ENCODE measurements around the gene TMPRSS11A. TPM values are rescaled to one million over a fixed set of nuclear protein-coding genes. Genes with fewer than 3 reads are reported as not detected.

Gene TMPRSS11A
- total RNA-seq, 2 donors from 2014 or later, result not detected

DNA sequence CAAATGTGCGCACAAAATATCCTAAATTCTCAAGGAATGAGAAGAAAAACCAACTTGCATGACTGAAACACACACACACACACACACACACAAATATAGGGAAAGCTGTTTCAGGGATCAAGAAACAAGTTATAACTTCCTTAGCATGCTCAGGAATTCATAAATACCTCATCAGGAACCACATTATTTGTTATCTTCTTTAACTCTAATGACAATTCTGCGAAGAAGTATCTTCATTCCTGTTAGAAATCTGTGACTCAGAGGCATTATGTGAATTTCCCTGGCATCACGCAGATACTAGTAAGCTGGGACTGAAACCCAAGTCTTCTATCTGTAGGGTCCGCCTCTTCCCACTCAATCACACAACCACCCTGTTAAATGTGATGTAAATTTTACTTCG, 30.3 kb downstream of the TMPRSS11A start:
- H3K9me3 Mint-ChIP-seq, result peaks cover under 1% of the 10 kb centered on the region
- no peak overlapping the region for H3K27ac Mint-ChIP-seq
- no peaks in the 10 kb centered on the region for H3K4me1 Mint-ChIP-seq (ENCODE audit: low read depth in 2 of 2)
- H3K4me3 Mint-ChIP-seq, result no peak overlapping the region
- no peak for DNase-seq (ENCODE audit: low spot score)
- no peak for ATAC-seq
- no peaks in the 10 kb centered on the region for H3K36me3 Mint-ChIP-seq
- H3K27me3 Mint-ChIP-seq, result peaks cover 4 to 7% of the 10 kb centered on the region in 2 donors

DNA sequence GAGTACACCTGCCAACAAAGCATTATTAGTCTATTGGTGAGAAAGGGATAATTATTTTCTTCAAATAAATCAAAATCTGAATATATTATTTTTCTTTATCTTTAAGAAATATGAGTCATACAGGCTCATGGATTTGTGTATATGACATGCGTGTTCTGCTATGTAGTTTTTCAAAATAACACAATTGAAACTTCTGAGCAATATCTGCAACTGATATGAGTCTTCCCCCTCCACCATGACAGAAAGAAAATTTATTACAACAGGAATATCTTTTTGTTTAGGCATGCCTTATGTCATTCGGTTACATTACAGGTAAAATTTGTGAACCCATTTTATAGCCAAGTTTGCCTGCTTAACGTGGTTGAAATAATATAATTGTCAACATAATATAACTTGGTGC, 32.0 kb downstream of the TMPRSS11A start:
- no peaks in the 10 kb centered on the region for H3K4me1 Mint-ChIP-seq (ENCODE audit: low read depth in 2 of 2)
- DNase-seq (ENCODE audit: low spot score), result no peak
- H3K36me3 Mint-ChIP-seq, result no peaks in the 10 kb centered on the region
- H3K9me3 Mint-ChIP-seq, result no peaks in the 10 kb centered on the region
- peaks cover 2 to 7% of the 10 kb centered on the region in 2 donors for H3K27me3 Mint-ChIP-seq
- ATAC-seq, result no peak
- no peak overlapping the region for H3K4me3 Mint-ChIP-seq
- no peak overlapping the region for H3K27ac Mint-ChIP-seq

DNA sequence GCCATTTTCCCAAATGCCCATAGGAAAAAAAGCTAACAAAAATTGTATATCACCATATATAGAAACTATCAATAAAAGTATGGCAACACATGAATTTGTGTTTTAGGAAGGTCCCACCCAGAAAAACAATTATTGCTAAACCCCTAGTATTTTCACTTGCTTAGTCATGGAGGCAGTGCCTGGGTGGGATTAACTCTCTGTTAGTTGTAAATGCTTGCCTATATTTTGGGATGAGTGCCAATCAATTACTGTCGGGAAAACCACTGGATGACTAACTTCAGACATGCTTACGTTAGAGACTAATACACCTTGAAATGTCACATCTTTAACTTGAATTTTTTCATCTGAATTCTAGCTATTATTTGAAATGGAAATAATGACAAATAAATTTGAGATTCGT, 33.9 kb downstream of the TMPRSS11A start:
- no peak overlapping the region for H3K27ac Mint-ChIP-seq
- H3K27me3 Mint-ChIP-seq, result peaks cover 0 to 7% of the 10 kb centered on the region in 2 donors
- DNase-seq (ENCODE audit: low spot score) (no peak), ATAC-seq (no peak)
- H3K9me3 Mint-ChIP-seq, result no peaks in the 10 kb centered on the region
- H3K4me3 Mint-ChIP-seq, result no peak overlapping the region
- H3K4me1 Mint-ChIP-seq (ENCODE audit: low read depth in 2 of 2), result no peaks in the 10 kb centered on the region
- no peaks in the 10 kb centered on the region for H3K36me3 Mint-ChIP-seq

DNA sequence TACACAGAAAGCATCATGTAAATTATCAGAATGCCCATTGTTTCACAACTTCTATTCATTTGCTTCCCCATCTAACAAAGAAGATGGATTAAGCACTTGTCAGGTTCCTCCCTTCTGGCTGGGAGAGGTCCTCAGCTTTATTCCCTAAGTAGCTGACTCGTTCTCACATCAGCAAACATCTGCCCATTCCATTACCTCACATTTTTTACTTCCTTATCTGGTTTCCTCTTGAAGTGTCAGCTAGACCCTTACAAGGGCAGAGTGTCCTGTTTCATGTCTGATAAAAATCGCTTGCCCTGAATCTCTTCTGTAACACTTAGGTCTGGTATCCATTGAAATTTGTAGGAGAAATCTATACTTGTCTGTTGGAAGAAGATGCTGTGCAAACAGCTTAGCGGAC, 34.7 kb downstream of the TMPRSS11A start:
- Mint-ChIP-seq H3K4me1 (ENCODE audit: low read depth in 2 of 2) (no peaks in the 10 kb centered on the region), H3K4me3 (no peak overlapping the region), H3K36me3 (no peaks in the 10 kb centered on the region), H3K27ac (no peak overlapping the region), H3K27me3 (peaks cover 0 to 1% of the 10 kb centered on the region in 2 donors), H3K9me3 (no peaks in the 10 kb centered on the region)
- ATAC-seq (no peak), DNase-seq (ENCODE audit: low spot score) (no peak)

DNA sequence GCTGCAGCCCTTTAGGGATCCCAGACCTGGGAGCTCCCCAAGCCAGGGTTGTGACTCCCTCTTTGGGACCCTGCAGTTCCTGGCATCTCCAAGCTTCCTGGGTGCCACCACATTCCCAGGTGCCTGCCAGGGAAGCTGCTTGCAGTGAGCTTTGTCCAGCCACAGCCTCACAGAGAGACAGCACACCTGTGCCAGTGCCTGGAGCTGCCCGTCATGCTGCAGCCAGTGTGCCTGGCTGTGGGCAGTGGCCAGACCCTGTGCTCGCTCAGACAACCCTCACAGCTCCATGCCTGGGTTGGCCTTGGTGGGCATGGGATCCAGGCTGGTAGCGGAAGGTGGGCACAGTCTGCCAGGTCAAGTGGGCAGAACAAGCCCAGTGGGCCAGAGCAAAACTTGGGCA, 36.0 kb downstream of the TMPRSS11A start:
- Mint-ChIP-seq H3K4me1 (ENCODE audit: low read depth in 2 of 2) (no peaks in the 10 kb centered on the region), H3K27me3 (no peaks in the 10 kb centered on the region), H3K27ac (no peak overlapping the region), H3K36me3 (no peaks in the 10 kb centered on the region), H3K4me3 (no peak overlapping the region), H3K9me3 (no peaks in the 10 kb centered on the region)
- ATAC-seq, result no peak
- no peak for DNase-seq (ENCODE audit: low spot score)

DNA sequence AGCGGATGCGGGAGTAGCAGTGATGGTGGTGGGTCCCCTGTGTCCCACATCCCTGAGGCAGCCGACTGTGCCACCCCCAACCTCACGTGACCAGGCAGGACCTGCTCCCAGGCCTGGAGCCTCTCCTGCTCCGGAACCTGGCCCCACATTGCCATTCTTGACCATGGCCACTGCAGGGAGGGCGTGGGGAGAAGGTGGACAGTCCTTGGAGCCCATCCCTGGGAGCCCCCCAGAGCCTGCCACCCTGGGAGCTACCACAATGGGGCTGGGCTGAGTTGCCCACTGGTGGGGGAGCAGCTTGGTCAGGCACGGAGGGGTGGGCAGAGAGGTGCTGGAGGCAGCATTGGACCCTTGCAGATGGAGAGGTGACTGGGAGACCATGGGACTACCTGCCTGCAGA, 36.8 kb downstream of the TMPRSS11A start:
- Mint-ChIP-seq H3K36me3 (no peaks in the 10 kb centered on the region), H3K4me3 (no peak overlapping the region), H3K4me1 (ENCODE audit: low read depth in 2 of 2) (no peaks in the 10 kb centered on the region), H3K27ac (no peak overlapping the region), H3K9me3 (no peaks in the 10 kb centered on the region), H3K27me3 (no peaks in the 10 kb centered on the region)
- DNase-seq (ENCODE audit: low spot score) (no peak), ATAC-seq (peak in 1 of 2 donors; percentile 33)

DNA sequence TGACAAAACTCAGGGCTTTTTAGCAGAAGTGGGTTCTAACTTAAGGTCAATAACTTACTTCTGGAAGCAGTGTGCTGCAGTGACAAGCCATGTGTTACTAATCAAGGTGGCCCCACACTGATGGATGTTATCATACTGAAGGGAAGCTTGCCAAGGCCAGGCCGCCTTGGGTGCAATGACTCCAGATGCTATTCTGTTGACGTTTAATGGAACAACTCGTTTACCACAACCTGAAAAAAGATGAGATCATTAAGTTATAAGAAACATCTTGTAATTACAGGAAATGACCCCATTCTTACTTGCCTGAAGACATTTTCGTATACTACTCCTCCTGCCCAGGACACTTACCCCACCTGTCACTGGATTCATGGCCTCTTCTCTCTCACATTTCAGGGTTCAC, 40.6 kb downstream of the TMPRSS11A start:
- no peak for ATAC-seq
- Mint-ChIP-seq H3K4me1 (ENCODE audit: low read depth in 2 of 2) (no peaks in the 10 kb centered on the region), H3K9me3 (no peaks in the 10 kb centered on the region), H3K36me3 (no peaks in the 10 kb centered on the region), H3K4me3 (no peak overlapping the region), H3K27ac (no peak overlapping the region), H3K27me3 (peaks cover 3 to 9% of the 10 kb centered on the region in 2 donors)
- DNase-seq (ENCODE audit: low spot score), result no peak

DNA sequence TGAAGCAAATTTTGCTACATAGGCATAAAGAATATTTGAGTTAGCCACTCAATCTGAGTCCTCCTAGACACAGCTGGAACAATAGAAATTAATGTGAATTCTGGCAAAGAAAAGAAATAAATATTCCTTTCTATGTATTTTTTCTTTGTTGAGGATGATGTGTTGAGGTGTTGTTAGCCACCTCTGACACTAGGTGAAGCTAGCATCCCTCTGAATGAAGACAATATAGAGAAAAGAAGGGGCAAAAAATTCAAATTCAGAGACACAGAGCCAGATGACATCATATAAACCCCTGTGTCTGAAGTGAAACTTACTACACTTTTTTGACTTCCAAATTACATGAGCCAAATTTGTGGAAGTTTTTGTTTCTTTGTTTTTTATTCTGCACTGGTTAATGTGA, 44.9 kb downstream of the TMPRSS11A start:
- no peaks in the 10 kb centered on the region for H3K4me1 Mint-ChIP-seq (ENCODE audit: low read depth in 2 of 2)
- DNase-seq (ENCODE audit: low spot score), result no peak
- ATAC-seq, result no peak
- no peaks in the 10 kb centered on the region for H3K36me3 Mint-ChIP-seq
- H3K9me3 Mint-ChIP-seq, result no peaks in the 10 kb centered on the region
- H3K4me3 Mint-ChIP-seq, result no peak overlapping the region
- no peak overlapping the region for H3K27ac Mint-ChIP-seq
- peaks cover 5 to 24% of the 10 kb centered on the region in 2 donors for H3K27me3 Mint-ChIP-seq

DNA sequence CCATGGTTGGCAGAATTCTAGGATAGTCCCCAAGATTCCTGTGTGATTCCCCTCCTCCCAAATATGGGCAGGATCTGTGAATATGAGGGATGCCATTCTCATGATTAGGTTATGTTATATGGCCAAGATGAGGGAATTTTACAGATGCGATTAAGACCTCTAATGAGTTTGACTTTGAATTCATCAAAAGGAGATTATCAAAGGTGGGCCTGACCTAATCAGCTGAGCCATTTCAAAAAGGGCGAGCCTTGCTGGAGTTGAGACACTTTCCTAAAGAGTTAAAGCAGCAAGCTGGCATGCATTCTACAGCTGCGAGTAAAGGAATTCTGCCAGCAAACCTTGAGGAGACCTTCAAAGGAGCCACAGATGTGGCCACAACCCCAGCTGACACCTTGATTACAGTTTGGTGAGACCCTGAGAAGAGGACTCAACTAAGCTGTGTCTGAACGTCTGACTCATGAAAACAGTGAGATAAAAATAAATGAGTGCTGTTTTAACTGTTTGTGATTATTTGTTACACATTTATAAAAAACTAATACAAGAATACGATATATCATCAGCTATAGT, 47.8 kb downstream of the TMPRSS11A start:
- Mint-ChIP-seq H3K27ac (no peak overlapping the region), H3K36me3 (no peaks in the 10 kb centered on the region), H3K9me3 (no peaks in the 10 kb centered on the region), H3K4me3 (no peak overlapping the region), H3K27me3 (peaks cover 5 to 32% of the 10 kb centered on the region in 2 donors), H3K4me1 (ENCODE audit: low read depth in 2 of 2) (no peaks in the 10 kb centered on the region)
- no peak for ATAC-seq
- DNase-seq (ENCODE audit: low spot score), result no peak

DNA sequence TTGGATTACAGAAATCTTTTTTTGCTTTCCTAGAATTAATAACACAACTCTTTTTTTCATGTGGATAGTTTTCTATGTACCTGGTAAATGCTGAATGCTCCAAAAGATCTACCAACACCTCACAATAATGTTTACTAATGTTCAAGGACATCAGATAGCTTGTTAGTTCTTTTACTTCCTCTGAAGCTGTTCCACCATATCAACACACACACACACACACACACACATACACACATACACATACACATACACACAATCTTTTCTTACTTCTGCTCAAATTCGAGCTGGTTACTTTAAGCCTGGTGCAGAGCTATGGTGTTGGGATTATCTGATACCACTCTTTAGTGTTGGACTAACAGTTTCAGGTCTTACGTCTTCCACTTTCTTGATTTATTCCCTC, 51.2 kb downstream of the TMPRSS11A start:
- H3K27ac Mint-ChIP-seq, result no peak overlapping the region
- no peaks in the 10 kb centered on the region for H3K4me1 Mint-ChIP-seq (ENCODE audit: low read depth in 2 of 2)
- no peak for DNase-seq (ENCODE audit: low spot score)
- H3K36me3 Mint-ChIP-seq, result no peaks in the 10 kb centered on the region
- no peak for ATAC-seq
- no peaks in the 10 kb centered on the region for H3K9me3 Mint-ChIP-seq
- peaks cover 2 to 23% of the 10 kb centered on the region in 2 donors for H3K27me3 Mint-ChIP-seq
- H3K4me3 Mint-ChIP-seq, result no peak overlapping the region

DNA sequence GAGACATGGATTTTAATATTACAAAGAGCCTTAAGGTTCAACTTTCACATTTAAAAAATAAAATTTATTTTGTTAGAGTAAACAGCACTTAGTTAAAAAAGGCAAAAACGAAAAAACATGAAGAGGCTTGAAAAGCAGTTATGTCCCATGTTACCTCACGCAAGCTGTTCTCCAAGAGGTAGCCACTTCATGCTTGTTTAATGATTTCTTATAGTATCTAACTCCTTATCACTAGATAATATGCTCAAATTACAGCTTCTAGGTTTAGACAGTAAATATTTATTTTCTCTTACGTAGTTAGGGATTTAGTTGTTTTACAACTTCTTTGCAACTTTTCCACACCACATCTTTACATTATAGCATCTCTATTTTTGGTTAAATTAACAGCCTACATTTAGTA, 51.7 kb downstream of the TMPRSS11A start:
- Mint-ChIP-seq H3K4me3 (no peak overlapping the region), H3K27me3 (peaks cover 2 to 23% of the 10 kb centered on the region in 2 donors), H3K4me1 (ENCODE audit: low read depth in 2 of 2) (no peaks in the 10 kb centered on the region), H3K36me3 (no peaks in the 10 kb centered on the region), H3K27ac (no peak overlapping the region), H3K9me3 (no peaks in the 10 kb centered on the region)
- ATAC-seq (no peak), DNase-seq (ENCODE audit: low spot score) (no peak)

DNA sequence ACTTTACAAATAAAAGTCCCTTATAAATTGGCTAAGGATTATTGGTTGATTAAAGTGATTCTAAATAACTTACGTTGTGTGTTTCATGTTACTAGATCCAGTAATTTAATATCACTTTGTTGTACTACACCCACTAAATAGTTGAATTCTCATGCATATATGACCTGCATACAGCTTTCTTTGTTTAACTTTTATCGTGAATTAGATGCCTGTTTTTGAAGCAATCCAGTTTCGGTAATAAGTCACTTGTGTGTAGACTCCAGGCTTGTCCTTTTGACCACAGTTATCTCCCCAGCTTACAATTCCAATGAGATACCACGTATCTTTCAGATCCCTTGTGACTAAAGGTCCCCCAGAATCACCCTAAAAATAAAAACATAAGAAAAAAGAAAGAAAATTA, 52.2 kb downstream of the TMPRSS11A start:
- DNase-seq (ENCODE audit: low spot score) (no peak), ATAC-seq (no peak)
- H3K9me3 Mint-ChIP-seq, result no peaks in the 10 kb centered on the region
- H3K4me3 Mint-ChIP-seq, result no peak overlapping the region
- no peaks in the 10 kb centered on the region for H3K4me1 Mint-ChIP-seq (ENCODE audit: low read depth in 2 of 2)
- peaks cover 3% of the 10 kb centered on the region for H3K36me3 Mint-ChIP-seq
- H3K27me3 Mint-ChIP-seq, result peaks cover 2 to 25% of the 10 kb centered on the region in 2 donors
- no peak overlapping the region for H3K27ac Mint-ChIP-seq

DNA sequence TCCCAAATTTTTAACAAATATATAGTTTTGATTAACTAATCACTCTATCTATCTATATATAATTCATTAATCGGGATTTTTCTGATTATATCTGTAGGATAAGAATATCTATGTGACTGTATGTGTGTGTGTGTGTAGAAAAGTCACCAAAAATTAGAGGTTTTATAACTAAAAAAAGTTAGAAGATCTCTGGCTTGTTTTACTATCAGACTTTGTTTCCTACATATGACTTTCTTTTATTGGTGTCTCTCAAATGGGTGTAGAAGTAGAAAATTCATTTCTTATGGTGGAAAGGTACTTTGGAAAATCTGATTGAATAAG, 52.7 kb downstream of the TMPRSS11A start:
- no peak overlapping the region for H3K4me3 Mint-ChIP-seq
- DNase-seq (ENCODE audit: low spot score) (no peak), ATAC-seq (no peak)
- H3K27ac Mint-ChIP-seq, result no peak overlapping the region
- no peaks in the 10 kb centered on the region for H3K9me3 Mint-ChIP-seq
- peaks cover 0 to 25% of the 10 kb centered on the region in 2 donors for H3K27me3 Mint-ChIP-seq
- peaks cover 9% of the 10 kb centered on the region for H3K36me3 Mint-ChIP-seq
- H3K4me1 Mint-ChIP-seq (ENCODE audit: low read depth in 2 of 2), result no peaks in the 10 kb centered on the region

DNA sequence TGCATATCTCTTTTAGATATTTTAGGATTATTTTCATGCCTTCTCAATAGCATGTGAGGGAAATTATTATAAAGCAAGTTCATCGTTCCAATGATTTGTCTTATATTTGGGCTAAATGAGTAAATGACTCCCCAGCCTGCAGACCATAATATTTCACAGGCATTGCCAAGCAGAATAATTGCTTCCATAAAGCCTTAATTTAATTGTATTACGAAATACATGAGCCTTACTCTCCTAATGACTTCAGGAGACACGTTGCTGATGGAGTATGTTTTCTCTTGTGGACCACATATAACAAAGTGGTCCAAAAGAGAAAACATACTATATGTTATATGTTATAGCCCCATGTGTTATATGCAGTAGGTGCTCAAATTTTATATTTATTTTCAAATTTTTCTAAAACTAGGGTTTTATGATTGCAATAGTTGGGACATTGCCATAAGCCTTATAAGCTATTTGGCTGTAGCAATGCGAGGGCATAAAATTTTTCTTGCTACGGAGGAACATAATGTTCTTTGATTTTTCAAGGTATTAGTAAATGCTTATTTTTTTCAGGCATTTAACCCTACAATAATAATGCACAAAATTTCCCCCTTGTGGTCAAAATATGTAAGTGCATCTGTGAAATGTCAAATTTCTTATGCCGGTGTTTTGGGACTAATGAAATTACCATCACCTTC, 53.2 kb downstream of the TMPRSS11A start:
- ATAC-seq, result no peak
- peaks cover 0 to 26% of the 10 kb centered on the region in 2 donors for H3K27me3 Mint-ChIP-seq
- no peak overlapping the region for H3K27ac Mint-ChIP-seq
- no peak for DNase-seq (ENCODE audit: low spot score)
- no peaks in the 10 kb centered on the region for H3K9me3 Mint-ChIP-seq
- no peak overlapping the region for H3K4me3 Mint-ChIP-seq
- no peaks in the 10 kb centered on the region for H3K4me1 Mint-ChIP-seq (ENCODE audit: low read depth in 2 of 2)
- H3K36me3 Mint-ChIP-seq, result peaks cover 11% of the 10 kb centered on the region

DNA sequence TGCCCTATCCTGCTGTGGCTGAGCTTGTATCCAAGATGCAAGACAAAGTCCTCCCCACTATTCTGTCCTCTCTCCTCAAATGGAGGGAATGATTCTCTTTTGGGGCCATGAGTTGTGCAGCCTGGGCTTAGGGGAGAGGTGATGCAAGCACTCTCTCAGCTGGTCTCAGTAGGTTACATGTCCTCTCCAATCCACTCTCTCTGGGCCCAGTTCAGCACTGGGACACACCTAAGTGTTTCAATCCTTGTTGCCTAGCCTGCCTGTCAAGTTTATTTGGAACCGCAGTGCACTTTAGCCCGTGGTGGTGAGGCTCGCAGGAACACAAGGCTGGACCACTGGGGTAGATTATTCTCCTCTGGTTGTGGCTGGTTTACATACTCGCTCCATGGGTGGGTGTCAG, 55.6 kb downstream of the TMPRSS11A start:
- DNase-seq (ENCODE audit: low spot score), result no peak

More for the DNA sequence above, 55.6 kb downstream of the TMPRSS11A start:
- Mint-ChIP-seq H3K9me3 (no peaks in the 10 kb centered on the region), H3K4me1 (ENCODE audit: low read depth in 2 of 2) (no peaks in the 10 kb centered on the region), H3K27me3 (peaks cover 0 to 13% of the 10 kb centered on the region in 2 donors), H3K36me3 (peaks cover 11% of the 10 kb centered on the region), H3K4me3 (no peak overlapping the region), H3K27ac (no peak overlapping the region)
- peak in 1 of 2 donors; percentile 48 for ATAC-seq

Measured in natural killer cell treated with Interleukin-12 subunit alpha and Interleukin-12 subunit beta and Interleukin-15 and Interleukin-18, amount 100 ng/mL, for 72 hours (primary cell).